Retinal pigment epithelial cell (primary cell): ENCODE measurements around the gene ASB11.
A peak's percentile ranks its signal among the peaks of the same experiment; 100 is the strongest.

Experiments
- DNase-seq: peaks from one replicate; pipeline ENCODE4 v3.0.0-alpha.2; 2010; ENCODE audit warnings: low read depth
- H3K4me3 ChIP-seq: 2 replicates; pipeline ENCODE4 v1.5.1; 2011; ENCODE audit warnings: mild to moderate bottlenecking, low read length, control low read depth, moderate library complexity
- CTCF ChIP-seq: conservative IDR thresholded peaks from 2 replicates; pipeline ENCODE4 v1.5.1; 2011; ENCODE audit warnings: low read depth, low read length, control low read depth, inconsistent platforms

ASB11 gene

GRCh38 chrX:15236146-15236545 lies 79.3 kb downstream of the ASB11 start:
- no peak for TF ChIP-seq CTCF
- no peak overlapping the region for H3K4me3 ChIP-seq
- DNase-seq: no peak

- no peak overlapping the region for H3K4me3 ChIP-seq
- no peak for DNase-seq
- TF ChIP-seq CTCF: no peak
Observed at GRCh38 chrX:15235001-15235400, 80.4 kb downstream of the ASB11 start.

- no peak overlapping the region for H3K4me3 ChIP-seq
- DNase-seq: peak; percentile 45
- TF ChIP-seq CTCF: no peak
Observed at GRCh38 chrX:15233416-15234015, 81.9 kb downstream of the ASB11 start.
